GM12878 (cell line): ENCODE results near the gene UBL4A.

Source experiments
- BRCA1 ChIP-seq: IDR thresholded peaks from 2 replicates; pipeline ENCODE4 v1.6.1; 2011; ENCODE audit warnings: low read depth, low read length, improper control_type of control experiment
- CTCF ChIP-seq, 3 experiments: IDR thresholded peaks in 2 of 3; conservative IDR thresholded peaks in 1 of 3; 2 replicates each; pipeline ENCODE4 v1.5.1; 2011; ENCODE audit warnings: low read depth in 3 of 3, low read length in 3 of 3, mild to moderate bottlenecking in 3 of 3, control low read depth in 2 of 3, moderate library complexity in 2 of 3, inconsistent platforms in 1 of 3, mixed read lengths in 1 of 3; ENCODE audit not compliant: control insufficient read depth in 2 of 3, insufficient read depth in 1 of 3; ENCODE audit errors: extremely low read depth in 1 of 3
- LARP7 ChIP-seq: fragments of 450-650 bp; IDR thresholded peaks from 2 replicates; pipeline ENCODE4 v1.6.1; 2017; ENCODE audit warnings: mild to moderate bottlenecking
- NRF1 ChIP-seq: conservative IDR thresholded peaks from 2 replicates; pipeline ENCODE4 v1.6.1; 2011; ENCODE audit warnings: mild to moderate bottlenecking, low read depth, low read length, improper control_type of control experiment
- POLR2A ChIP-seq: IDR thresholded peaks from 2 replicates; pipeline ENCODE4 v1.6.1; 2011; ENCODE audit warnings: low read depth, mild to moderate bottlenecking, low read length
- POLR2AphosphoS2 ChIP-seq: IDR thresholded peaks from 2 replicates; pipeline ENCODE4 v1.6.1; 2011; ENCODE audit warnings: low read depth, mild to moderate bottlenecking, low read length, improper control_type of control experiment, moderate library complexity
- SMC3 ChIP-seq: IDR thresholded peaks from 2 replicates; pipeline ENCODE4 v1.6.1; 2011; ENCODE audit warnings: low read length, improper control_type of control experiment, borderline replicate concordance
- YY1 ChIP-seq: IDR thresholded peaks from 2 replicates; pipeline ENCODE4 v1.6.1; 2011; ENCODE audit warnings: low read depth, mild to moderate bottlenecking, low read length
- ZNF24 ChIP-seq: fragments of 450-650 bp; IDR thresholded peaks from 2 replicates; pipeline ENCODE4 v1.6.1; 2017; ENCODE audit warnings: antibody characterized with exemption, mild to moderate bottlenecking

GRCh38 chrX:154508384-154508745, 21.9 kb upstream of the UBL4A start:
- no peak for TF ChIP-seq CTCF (IDR thresholded peaks at IDR 0.05 in 2 of 3, conservative IDR thresholded peaks at IDR 0.05 in 1 of 3; ENCODE audit: control insufficient read depth in 2 of 3, extremely low read depth in 1 of 3, insufficient read depth in 1 of 3, low read depth in 3 of 3, low read length in 3 of 3)
- TF ChIP-seq POLR2A = no peak
- TF ChIP-seq SMC3 = no peak
- no peak for TF ChIP-seq YY1
- no peak for TF ChIP-seq POLR2AphosphoS2
- TF ChIP-seq LARP7 = no peak
- TF ChIP-seq NRF1 = no peak
- no peak for TF ChIP-seq BRCA1
- no peak for TF ChIP-seq ZNF24
